Prostate gland (tissue), 2 donors: ENCODE results near the gene TRA2B.

Source experiments
- CTCF ChIP-seq, 4 experiments: fragments of 200-600 bp in 2 of 4; fragments of 450-650 bp in 2 of 4; sonication (generic) in 2 of 4; IDR thresholded peaks; 1 replicate in 3 of 4; 2 replicates in 1 of 4; pipeline ENCODE4 v1.5.1; 2016 to 2019; ENCODE audit warnings: antibody characterized with exemption in 4 of 4, mild to moderate bottlenecking in 2 of 4, moderate library complexity in 2 of 4
- POLR2A ChIP-seq: fragments of 450-650 bp; IDR thresholded peaks from one replicate; pipeline ENCODE4 v1.6.1; 2016; ENCODE audit warnings: antibody characterized with exemption, mild to moderate bottlenecking

- TF ChIP-seq POLR2A (no peak), CTCF (IDR thresholded peaks at IDR 0.05) (no peak)
Measured at GRCh38 chr3:185929192-185930151, 8.3 kb downstream of the TRA2B start.
